ENCODE measurements around the gene IFIT1B.

IFIT1B gene

DNA sequence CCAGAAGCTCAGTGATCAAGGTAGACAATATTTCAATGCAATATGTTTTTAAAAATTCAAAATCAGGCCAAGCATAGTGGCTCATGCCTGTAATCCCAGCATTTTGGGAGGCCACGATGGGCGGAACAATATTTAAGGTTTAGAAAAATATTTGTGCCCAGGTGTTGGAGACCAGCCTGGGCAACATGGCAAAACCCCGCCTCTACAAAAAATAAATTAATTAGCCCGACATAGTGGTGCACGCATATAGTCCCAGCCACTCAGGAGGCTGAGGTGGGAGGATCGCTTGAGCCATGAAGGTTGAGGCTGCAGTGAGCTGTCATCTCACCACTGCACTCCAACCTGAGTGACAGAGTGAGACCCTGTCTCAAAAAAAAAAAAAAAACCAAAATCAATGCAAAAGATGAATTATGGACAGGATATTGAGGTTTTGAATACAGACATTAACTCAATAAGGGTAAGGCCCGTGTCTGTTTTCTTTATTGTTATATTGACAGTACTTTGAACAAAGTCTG, 35.6 kb downstream of the IFIT1B start:
- DNase-seq (ENCODE audit: low spot score): no peak

DNA sequence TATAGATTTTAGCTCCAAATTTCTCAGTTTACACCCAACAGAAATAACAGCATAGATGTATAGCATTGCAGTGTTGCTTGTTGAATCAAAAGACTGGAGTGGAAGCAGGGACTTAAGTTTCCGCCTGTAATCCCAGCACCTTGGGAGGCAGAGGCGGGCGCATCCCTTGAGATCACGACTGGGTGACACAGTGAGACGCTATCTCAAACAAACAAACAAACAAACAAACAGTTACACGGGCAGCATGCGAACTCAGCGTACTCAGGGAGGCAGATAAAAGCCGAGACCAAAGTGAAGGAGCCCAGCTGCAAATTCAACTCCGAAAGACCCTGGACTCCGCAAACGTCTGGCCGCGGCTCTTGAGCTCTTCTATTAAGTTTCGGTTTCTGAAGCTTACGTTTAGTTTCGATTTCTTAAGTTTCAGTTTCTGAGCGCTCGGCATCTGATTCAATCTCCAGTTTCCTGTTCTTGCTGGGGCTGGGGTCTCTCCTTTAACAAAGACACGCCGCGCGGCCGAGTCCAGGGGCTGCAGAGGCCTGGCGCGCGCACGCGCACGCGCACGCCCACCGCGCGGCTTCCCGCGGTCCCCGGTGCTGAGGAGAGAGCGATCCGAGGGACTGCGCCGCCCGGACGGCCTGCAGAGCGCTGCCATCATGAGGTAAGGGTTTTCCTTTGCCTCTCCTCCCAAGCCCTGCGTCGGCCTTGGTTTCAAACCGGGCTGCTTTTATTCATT, 36.5 kb downstream of the IFIT1B start, which contains the start of gene IFIT5:
Gene IFIT5, plus strand, starts transcription at position 423 of the 733 bp plus-strand sequence. Its CDS starts 231 bp downstream, at position 654.
- peak; percentile 59 for DNase-seq (ENCODE audit: low spot score)

GRCh38 chr10:89414879-89415821, 37.3 kb downstream of the IFIT1B start:
- peak; percentile 30 for DNase-seq (ENCODE audit: low spot score)

DNA sequence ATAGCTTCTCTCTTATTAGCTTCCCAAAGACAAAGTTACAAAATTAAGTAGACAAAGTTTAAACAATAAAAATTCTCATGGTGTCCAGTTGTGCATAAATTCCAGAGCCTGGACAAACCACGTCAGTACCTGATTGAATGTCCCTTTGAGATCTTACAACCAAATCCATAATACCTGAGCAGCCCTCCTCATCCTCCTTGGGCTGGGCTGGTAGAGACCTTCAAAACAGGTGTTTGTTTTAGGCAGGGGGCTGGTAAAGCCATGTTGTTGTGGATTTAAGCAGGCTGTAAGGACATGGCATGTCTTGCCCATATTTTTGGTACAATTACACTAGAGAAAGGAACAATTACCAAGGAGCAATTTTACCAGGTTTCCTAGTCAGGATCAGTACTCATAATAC, 38.6 kb downstream of the IFIT1B start:
- no peak for DNase-seq (ENCODE audit: low spot score)

DNA sequence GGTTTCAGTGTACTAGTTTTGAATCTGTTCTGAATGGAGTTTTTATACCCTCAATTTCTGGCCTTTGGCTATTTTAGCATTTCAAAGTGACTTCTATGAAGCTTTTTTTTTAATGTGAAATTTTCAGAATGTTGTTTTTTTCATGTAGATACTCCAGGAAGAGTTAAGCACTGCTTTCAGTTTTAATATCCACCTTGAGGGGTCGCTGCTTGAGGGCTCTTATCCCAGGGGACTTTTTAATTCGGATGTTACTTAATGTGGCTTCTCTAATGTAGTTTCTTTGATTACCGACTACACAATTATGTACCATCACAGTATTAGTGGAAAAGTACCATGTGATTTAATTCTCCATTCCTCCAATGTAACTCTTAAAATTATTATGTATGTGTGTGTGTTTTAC, 41.7 kb downstream of the IFIT1B start:
- DNase-seq (ENCODE audit: low spot score): no peak

- no peak for DNase-seq (ENCODE audit: low spot score)
These were observed 43.2 kb downstream of the IFIT1B start for GRCh38 chr10:89421018-89421476.

DNA sequence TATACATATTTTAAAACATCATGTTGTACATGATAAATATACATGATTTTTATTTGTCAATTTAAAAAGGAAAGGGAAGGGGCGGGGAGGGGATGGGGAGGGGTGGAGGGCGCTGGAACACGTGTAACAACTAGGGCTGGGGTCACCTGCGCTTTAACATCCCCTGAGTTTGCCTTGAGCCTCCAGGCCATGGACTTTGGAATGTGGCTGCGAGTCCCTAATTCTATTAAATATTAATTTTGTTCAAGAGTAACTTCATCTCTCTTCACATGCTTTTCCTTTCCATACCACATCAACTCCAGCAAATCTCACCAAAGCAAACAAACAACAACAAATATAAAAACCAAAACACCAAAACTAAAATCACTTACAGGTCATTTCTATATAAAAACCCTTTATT, 47.1 kb downstream of the IFIT1B start:
- DNase-seq (ENCODE audit: low spot score): no peak

- DNase-seq (ENCODE audit: low spot score): peak; percentile 75
These were observed 48.5 kb downstream of the IFIT1B start for GRCh38 chr10:89426230-89426868.

- peak; percentile 19 for DNase-seq (ENCODE audit: low spot score)
These were observed 49.8 kb downstream of the IFIT1B start for GRCh38 chr10:89427629-89428028.

DNA sequence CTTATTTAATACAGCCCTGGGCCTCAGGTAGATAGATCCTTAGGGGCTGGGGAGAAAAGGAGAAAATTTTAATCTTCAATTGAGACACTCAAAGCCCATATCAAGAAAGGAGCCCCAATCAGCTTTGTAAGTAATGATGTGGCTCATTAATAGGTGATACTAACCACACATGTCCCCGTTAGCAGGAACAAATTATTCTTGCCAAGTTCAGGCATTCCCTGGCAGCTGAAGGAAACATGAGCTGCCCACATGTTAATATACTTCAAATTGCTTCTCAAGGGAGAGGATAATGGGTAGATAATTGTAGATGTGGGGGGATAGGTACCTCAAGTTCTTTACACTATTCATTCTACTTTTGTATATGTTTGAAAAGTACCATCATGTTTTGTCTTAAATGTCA, 51.0 kb downstream of the IFIT1B start:
- no peak for DNase-seq (ENCODE audit: low spot score)

DNA sequence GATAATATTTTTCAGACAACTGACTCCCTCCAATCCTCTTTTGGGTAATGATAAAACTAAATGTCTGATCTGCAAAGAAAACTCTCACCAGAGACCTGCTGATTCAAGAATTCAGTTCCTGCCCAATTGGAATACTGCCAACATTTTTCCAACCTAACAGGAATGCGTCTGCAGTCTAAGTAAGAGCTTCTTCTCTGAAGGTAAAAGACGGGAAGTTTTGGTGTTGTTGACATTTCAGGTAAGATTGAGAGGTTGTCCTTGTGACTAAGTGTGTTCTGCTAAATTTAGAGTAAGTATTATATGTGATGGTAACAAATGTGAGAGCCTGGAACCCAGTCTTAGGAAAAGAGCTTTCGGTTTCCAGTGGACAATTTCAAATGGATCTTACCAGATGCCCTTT, 54.1 kb downstream of the IFIT1B start:
- DNase-seq (ENCODE audit: low spot score): peak; percentile 42
